GM19023 (cell line): ENCODE results near the gene PCBP3.
"Not testable (repeated sequence)": the region's sequence is repeated elsewhere in the genome, so short reads cannot be mapped to it uniquely, and the experiment has no call there.

ENCODE experiments used
- ATAC-seq: cut with Tn5 transposase; IDR thresholded peaks from one replicate; pipeline ENCODE4 v1.9.1; 2021; ENCODE audit warnings: mild to moderate bottlenecking, moderate library complexity; ENCODE audit not compliant: unreplicated experiment

Gene PCBP3

GRCh38 chr21:45887120-45887611, 243.6 kb downstream of the PCBP3 start:
- ATAC-seq, result no peak

GRCh38 chr21:45887788-45888187, 244.3 kb downstream of the PCBP3 start:
- no peak for ATAC-seq

GRCh38 chr21:45888386-45889009, 245.0 kb downstream of the PCBP3 start:
- ATAC-seq, result no peak

- no peak for ATAC-seq
Measured at GRCh38 chr21:45889256-45889655, 245.7 kb downstream of the PCBP3 start.

- ATAC-seq, result no peak
Measured at GRCh38 chr21:45889961-45890360, 246.4 kb downstream of the PCBP3 start.

- ATAC-seq, result no peak
Measured at GRCh38 chr21:45891388-45892155, 248.0 kb downstream of the PCBP3 start.

GRCh38 chr21:45892156-45892915, 248.8 kb downstream of the PCBP3 start:
- no peak for ATAC-seq

- ATAC-seq, result no peak
Measured at GRCh38 chr21:45892916-45893739, 249.6 kb downstream of the PCBP3 start.

GRCh38 chr21:45893740-45894449, 250.4 kb downstream of the PCBP3 start:
- ATAC-seq, result no peak

- ATAC-seq, result no peak
Measured at GRCh38 chr21:45894450-45894825, 250.9 kb downstream of the PCBP3 start.

GRCh38 chr21:45894906-45895777, 251.6 kb downstream of the PCBP3 start:
- no peak for ATAC-seq

- ATAC-seq, result no peak
Measured at GRCh38 chr21:45895778-45896370, 252.3 kb downstream of the PCBP3 start.

- ATAC-seq, result not testable (repeated sequence)
Measured at GRCh38 chr21:45896431-45896830, 252.9 kb downstream of the PCBP3 start.

GRCh38 chr21:45897191-45898027, 253.9 kb downstream of the PCBP3 start:
- no peak for ATAC-seq

GRCh38 chr21:45898028-45898350, 254.5 kb downstream of the PCBP3 start:
- no peak for ATAC-seq

GRCh38 chr21:45898781-45899180, 255.3 kb downstream of the PCBP3 start:
- ATAC-seq, result no peak

GRCh38 chr21:45899317-45900033, 255.9 kb downstream of the PCBP3 start:
- ATAC-seq, result no peak
